Common myeloid progenitor, CD34-positive (primary cell): ENCODE measurements around the gene CD86.

Source experiments
- CTCF ChIA-PET: fragments of 350-600 bp; sonication (Branson Sonifier 250); formaldehyde crosslinking; loops from one replicate; lab custom pipeline; 2021; ENCODE audit warnings: antibody characterized with exemption; lab: Charles Lee
- POLR2A ChIA-PET: fragments of 350-600 bp; sonication (Branson Sonifier 250); formaldehyde crosslinking; loops from one replicate; lab custom pipeline; 2021; ENCODE audit warnings: antibody characterized with exemption; lab: Charles Lee
- DNase-seq, 3 donors: peaks; one replicate each; pipeline versions ENCODE4 v3.0.0 to v3.0.0-alpha.2; 2013
- H3K27ac ChIP-seq, 2 experiments: 1 replicate in 1 of 2; 2 replicates in 1 of 2; pipeline ENCODE4 v1.7.0; 2013; ENCODE audit warnings: inconsistent platforms in 2 of 2, low read length in 2 of 2, mild to moderate bottlenecking in 2 of 2, low read depth in 1 of 2, moderate library complexity in 1 of 2; ENCODE audit not compliant: severe bottlenecking in 2 of 2, insufficient read depth in 1 of 2, poor library complexity in 1 of 2
- H3K27me3 ChIP-seq, 5 experiments: replicated peaks in 2 of 5; 1 replicate in 3 of 5; 2 replicates in 2 of 5; pipeline versions ENCODE4 v1.6.1 to v1.7.0; 2013; ENCODE audit warnings: low read length in 4 of 5, mild to moderate bottlenecking in 2 of 5, moderate library complexity in 2 of 5, inconsistent platforms in 1 of 5; ENCODE audit not compliant: insufficient read depth in 5 of 5, control insufficient read depth in 4 of 5
- H3K36me3 ChIP-seq, 4 experiments: 1 replicate in 2 of 4; 2 replicates in 2 of 4; pipeline versions ENCODE4 v1.6.1 to v1.7.0; 2013; ENCODE audit warnings: low read length in 3 of 4, control low read depth in 1 of 4, mild to moderate bottlenecking in 1 of 4; ENCODE audit not compliant: control insufficient read depth in 4 of 4, insufficient read depth in 4 of 4
- H3K4me1 ChIP-seq, 4 experiments: 1 replicate in 3 of 4; 2 replicates in 1 of 4; pipeline versions ENCODE4 v1.6.1 to v1.7.1; 2013; ENCODE audit warnings: low read length in 3 of 4, mild to moderate bottlenecking in 3 of 4, control low read depth in 1 of 4, inconsistent platforms in 1 of 4, moderate library complexity in 1 of 4; ENCODE audit not compliant: control insufficient read depth in 4 of 4, insufficient read depth in 4 of 4; ENCODE audit errors: control extremely low read depth in 1 of 4
- H3K4me3 ChIP-seq, 7 experiments: 1 replicate in 4 of 7; 2 replicates in 3 of 7; pipeline versions ENCODE4 v1.5.1 to v1.7.0; 2013; ENCODE audit warnings: mild to moderate bottlenecking in 7 of 7, low read length in 6 of 7, moderate library complexity in 6 of 7, inconsistent platforms in 2 of 7, low read depth in 2 of 7, control low read depth in 1 of 7; ENCODE audit not compliant: insufficient read depth in 4 of 7, control insufficient read depth in 1 of 7; ENCODE audit errors: extremely low read depth in 1 of 7
- H3K9me3 ChIP-seq, 5 experiments: 1 replicate in 4 of 5; 2 replicates in 1 of 5; pipeline versions ENCODE4 v1.6.1 to v1.7.1; 2013; ENCODE audit warnings: low read length in 4 of 5, mild to moderate bottlenecking in 2 of 5, inconsistent platforms in 1 of 5, low read depth in 1 of 5, moderate library complexity in 1 of 5; ENCODE audit not compliant: control insufficient read depth in 4 of 5, insufficient read depth in 2 of 5; ENCODE audit errors: control extremely low read depth in 1 of 5
- WGBS: methylation state at CpG from one replicate; pipeline ENCODE4 v1.1.5; 2013; ENCODE audit not compliant: insufficient coverage; 5-methylcytosine and 5-hydroxymethylcytosine counted together

CD86 gene

DNA sequence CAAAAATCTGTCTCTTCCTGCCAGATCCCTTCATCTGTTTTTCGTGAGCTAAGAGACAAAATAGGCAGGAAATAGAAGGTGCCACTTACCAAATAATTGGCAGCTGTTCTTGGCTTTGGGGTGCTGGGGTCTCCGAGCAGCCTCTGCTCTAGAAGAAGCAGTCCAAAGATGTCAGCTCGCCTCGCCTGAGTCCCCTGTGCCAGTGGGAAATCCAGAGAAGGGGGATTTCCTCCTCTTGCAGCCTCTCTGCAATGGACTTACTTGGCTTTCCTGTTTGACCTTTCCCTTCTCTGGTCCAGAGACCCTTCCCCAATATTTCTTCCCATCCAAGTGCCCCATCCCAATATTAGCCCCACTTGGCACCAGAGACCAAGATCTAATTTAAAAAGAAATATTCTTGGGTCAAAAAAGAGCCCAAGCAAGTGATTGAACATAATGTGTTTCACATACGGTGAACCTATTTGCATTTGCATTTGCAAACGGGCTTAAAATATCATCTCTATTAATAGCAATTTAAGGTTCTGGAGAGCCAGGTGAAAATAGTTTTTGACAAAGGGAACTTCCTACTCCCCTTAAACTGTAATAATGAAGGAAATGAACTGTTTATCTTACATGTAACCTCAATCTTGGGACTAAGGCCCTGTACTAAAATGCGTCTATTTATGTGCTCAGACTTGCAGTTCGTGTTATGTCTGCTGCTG is 23.2 kb downstream of the CD86 start:
- Histone ChIP-seq H3K4me3 (peak overlapping the region in 2 of 7 experiments; percentile 43 to 55), H3K27ac (no peak overlapping the region), H3K27me3 (no peaks in the 10 kb centered on the region), H3K4me1 (peaks cover 4 to 49% (median 28%) of the 10 kb centered on the region in 4 experiments), H3K36me3 (no peaks in the 10 kb centered on the region), H3K9me3 (no peaks in the 10 kb centered on the region)
- CTCF ChIA-PET = interaction anchor here (1.1 to 1.8 kb wide), 2 partner anchors 9 to 82 kb away, joined by 3 to 7 read pairs; no protein-coding TSS in a partner anchor
- WGBS = 72% methylated on average over 3 of the region's 8 CpGs
- no peak for DNase-seq
- POLR2A ChIA-PET = interaction anchor here (0.9 kb wide), 1 partner anchor 415 kb away, joined by 3 read pairs; no protein-coding TSS in a partner anchor

DNA sequence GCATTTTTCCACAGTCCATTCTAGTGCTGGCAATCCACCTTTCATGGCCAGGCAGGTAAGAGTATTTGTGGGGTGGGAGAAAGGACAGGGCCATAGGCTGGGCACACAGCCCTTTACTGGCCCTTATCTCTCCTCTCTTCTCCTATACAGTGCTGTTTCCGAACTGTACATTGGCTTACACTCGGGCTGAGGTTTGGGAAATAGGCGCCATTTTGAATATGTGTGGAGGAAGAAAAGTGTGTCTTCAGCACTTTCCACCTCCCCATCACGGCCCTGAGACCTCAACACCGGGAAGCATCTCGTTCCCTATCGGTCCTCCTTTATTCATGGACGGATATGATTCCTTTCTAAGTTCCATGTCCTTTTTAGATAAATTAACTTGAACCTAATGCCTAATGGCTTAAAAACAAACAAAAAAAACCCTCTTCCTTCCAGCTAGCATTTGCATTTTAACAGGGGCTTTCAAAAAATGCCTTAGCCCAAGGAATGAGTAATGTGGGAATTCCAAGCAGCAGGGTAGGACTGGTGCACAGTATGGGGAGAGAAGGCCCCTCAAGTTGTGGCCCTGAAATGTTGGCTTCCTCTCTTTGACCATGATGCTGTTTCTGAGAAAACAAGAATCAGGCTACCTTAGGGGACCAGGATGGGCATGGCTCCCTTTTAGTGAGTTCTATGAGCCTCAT is 24.5 kb downstream of the CD86 start:
- CTCF ChIA-PET = interaction anchor here (1.1 kb wide), 1 partner anchor 10 kb away, joined by 3 read pairs; no protein-coding TSS in a partner anchor

DNA sequence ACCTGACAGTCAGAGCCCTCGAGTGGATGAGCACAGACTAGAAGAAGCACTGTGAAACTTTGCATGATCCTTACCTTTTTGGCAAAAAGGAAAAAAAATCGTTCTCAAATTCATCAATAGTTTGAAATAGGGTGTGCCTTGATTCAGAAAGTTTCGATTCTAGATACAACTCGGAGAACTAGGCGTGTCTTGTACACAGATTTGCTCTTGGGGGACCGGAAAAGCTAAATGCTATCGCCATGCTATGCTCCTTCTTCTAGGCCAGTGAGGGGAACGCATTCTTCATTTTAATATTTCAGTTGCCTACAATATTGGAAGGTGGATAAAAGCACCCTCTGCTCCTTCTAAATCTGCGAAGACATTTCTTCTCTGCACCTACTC is 25.0 kb downstream of the CD86 start:
- no peaks in the 10 kb centered on the region for H3K27me3 ChIP-seq
- no peak for DNase-seq
- WGBS = 93% methylated on average over 7 of the region's 9 CpGs
- H3K27ac ChIP-seq = no peak overlapping the region
- H3K36me3 ChIP-seq = no peaks in the 10 kb centered on the region
- peaks cover 4 to 43% (median 25%) of the 10 kb centered on the region in 4 experiments for H3K4me1 ChIP-seq
- H3K4me3 ChIP-seq = no peak overlapping the region
- ChIA-PET CTCF (interaction anchor here (1.0 kb wide), 1 partner anchor 21 kb away, joined by 3 read pairs; no protein-coding TSS in a partner anchor), POLR2A (no interaction called here)
- H3K9me3 ChIP-seq = no peaks in the 10 kb centered on the region

More for the DNA sequence above, 24.5 kb downstream of the CD86 start:
- no peak overlapping the region for H3K27ac ChIP-seq
- H3K36me3 ChIP-seq = no peaks in the 10 kb centered on the region
- H3K4me1 ChIP-seq = peaks cover 4 to 43% (median 25%) of the 10 kb centered on the region in 4 experiments
- no peak for DNase-seq
- POLR2A ChIA-PET = no interaction called here
- no peak overlapping the region for H3K4me3 ChIP-seq
- WGBS = 100% methylated on average over 5 of the region's 8 CpGs
- H3K27me3 ChIP-seq = no peaks in the 10 kb centered on the region
- H3K9me3 ChIP-seq = no peaks in the 10 kb centered on the region

DNA sequence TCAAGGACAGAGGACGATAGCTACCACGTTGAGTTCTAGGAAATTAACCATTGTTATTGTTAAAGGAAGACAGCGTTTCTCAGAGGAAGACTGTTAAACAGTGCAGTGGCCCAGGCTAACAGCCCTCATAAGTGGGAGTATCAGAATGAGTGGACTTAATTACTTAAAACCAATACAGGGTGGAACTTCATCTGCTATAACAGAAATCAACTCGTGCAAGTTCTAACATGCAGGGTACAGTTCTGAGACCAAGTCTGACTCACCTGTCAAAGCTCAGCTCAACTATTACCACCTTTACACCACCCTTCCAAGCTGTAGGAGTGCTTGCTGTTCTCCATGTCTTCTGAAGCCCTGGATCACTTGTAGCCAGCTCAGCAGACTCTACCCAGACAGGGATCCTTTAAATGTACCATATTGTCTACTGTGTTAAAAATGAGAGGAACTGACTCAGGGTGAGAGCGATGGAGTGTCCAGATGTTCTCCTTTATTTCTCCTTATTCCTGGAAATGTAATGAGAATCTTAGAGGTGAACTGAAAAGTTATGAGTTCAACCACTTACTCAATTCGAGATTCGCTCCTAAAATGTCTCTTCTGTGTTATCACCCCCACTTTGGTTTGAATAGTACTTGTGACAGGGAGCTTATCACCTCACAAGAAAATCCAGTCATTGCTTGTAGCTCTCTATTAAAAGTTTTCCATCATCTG is 26.5 kb downstream of the CD86 start:
- Histone ChIP-seq H3K9me3 (no peaks in the 10 kb centered on the region), H3K36me3 (no peaks in the 10 kb centered on the region), H3K4me1 (peaks cover 5 to 43% (median 30%) of the 10 kb centered on the region in 4 experiments), H3K27me3 (no peaks in the 10 kb centered on the region), H3K27ac (no peak overlapping the region), H3K4me3 (no peak overlapping the region)
- ChIA-PET POLR2A (no interaction called here), CTCF (no interaction called here)
- DNase-seq = no peak
- WGBS = 98% methylated on average over 7 of the region's 7 CpGs

DNA sequence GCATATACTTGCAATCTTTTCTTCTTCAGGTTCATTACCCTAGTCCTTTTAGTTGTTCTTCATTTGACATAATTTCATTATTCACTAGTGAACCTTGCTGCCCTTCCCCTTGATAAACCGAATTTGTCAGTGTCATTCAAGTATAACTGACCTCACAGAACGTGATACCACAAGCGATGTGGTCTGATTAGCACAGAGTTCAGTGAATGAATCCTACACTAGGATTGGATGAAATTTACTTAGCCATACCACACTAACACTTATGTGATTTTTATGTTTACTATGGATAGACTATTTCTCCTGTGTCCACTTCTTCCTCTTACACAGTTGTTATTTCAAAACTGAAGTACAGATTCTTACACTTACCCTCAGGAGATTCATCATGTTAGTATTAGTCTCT is 27.2 kb downstream of the CD86 start:
- Histone ChIP-seq H3K9me3 (no peaks in the 10 kb centered on the region), H3K4me1 (peaks cover 5 to 39% (median 24%) of the 10 kb centered on the region in 4 experiments), H3K36me3 (no peaks in the 10 kb centered on the region), H3K27me3 (no peaks in the 10 kb centered on the region), H3K27ac (no peak overlapping the region), H3K4me3 (no peak overlapping the region)
- no peak for DNase-seq
- POLR2A ChIA-PET = interaction anchor here (0.6 kb wide), 1 partner anchor 252 kb away, joined by 4 read pairs; no protein-coding TSS in a partner anchor
- WGBS = 75% methylated on average over 1 of the region's 3 CpGs
- CTCF ChIA-PET = no interaction called here

DNA sequence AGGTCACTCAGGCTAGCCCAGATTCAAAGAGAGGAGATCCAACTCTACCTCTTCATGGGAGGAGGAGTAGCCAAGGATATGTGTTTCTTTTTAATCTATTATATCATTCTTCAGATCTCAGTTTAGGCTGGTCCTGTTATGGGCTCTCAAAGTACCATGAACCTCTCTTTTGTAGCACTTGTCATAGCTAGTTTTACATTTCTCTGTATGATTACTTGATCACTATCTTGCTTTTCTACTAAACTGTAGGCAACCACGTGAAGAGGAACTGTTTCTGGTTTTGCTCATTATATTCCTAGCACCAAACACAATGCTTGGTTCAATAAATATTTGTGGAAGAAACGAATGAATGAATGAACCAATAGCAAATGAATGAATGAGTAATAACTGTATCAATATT is 29.6 kb downstream of the CD86 start:
- Histone ChIP-seq H3K27ac (no peak overlapping the region), H3K4me3 (no peak overlapping the region), H3K36me3 (no peaks in the 10 kb centered on the region), H3K27me3 (no peaks in the 10 kb centered on the region), H3K4me1 (peaks cover 2 to 28% (median 10%) of the 10 kb centered on the region in 4 experiments), H3K9me3 (no peaks in the 10 kb centered on the region)
- no CpG with 5 or more reads among the region's 2 CpGs for WGBS
- CTCF ChIA-PET = interaction anchor here (1.2 to 1.4 kb wide), 2 partner anchors 17 to 179 kb away, joined by 3 to 4 read pairs; no protein-coding TSS in a partner anchor
- POLR2A ChIA-PET = no interaction called here
- no peak for DNase-seq
